WERI-Rb-1 (cell line): ENCODE data around the gene OR13C8.
"Not testable (repeated sequence)": the region's sequence is repeated elsewhere in the genome, so short reads cannot be mapped to it uniquely, and the experiment has no call there.

Experiments used
- DNase-seq: peaks from one replicate; pipeline ENCODE4 v3.0.0-alpha.2; 2020
- H3K27ac ChIP-seq: fragments of 250-450 bp; sonication (Bioruptor Pico); 2 replicates; pipeline ENCODE4 v1.5.1; 2020; ENCODE audit warnings: mild to moderate bottlenecking, moderate library complexity
- H3K27me3 ChIP-seq: fragments of 250-450 bp; sonication (Bioruptor Pico); 2 replicates; pipeline ENCODE4 v1.5.1; 2021; ENCODE audit warnings: mild to moderate bottlenecking, low read depth, moderate library complexity; ENCODE audit not compliant: insufficient read depth, severe bottlenecking
- H3K36me3 ChIP-seq: fragments of 250-450 bp; sonication (Bioruptor Pico); 2 replicates; pipeline ENCODE4 v1.5.1; 2020; ENCODE audit warnings: mild to moderate bottlenecking, moderate library complexity
- H3K4me3 ChIP-seq: 2 replicates; pipeline ENCODE4 v1.5.1; 2011; ENCODE audit warnings: low read depth, mild to moderate bottlenecking, control low read depth, low read length
- H3K9me3 ChIP-seq: fragments of 250-450 bp; sonication (Bioruptor Pico); 2 replicates; pipeline ENCODE4 v1.5.1; 2021; ENCODE audit warnings: mild to moderate bottlenecking, moderate library complexity; ENCODE audit not compliant: severe bottlenecking
- TF ChIP-seq, protein P1 (sequence below): IDR thresholded peaks from 2 replicates; pipeline ENCODE4 v1.5.1; 2011; ENCODE audit warnings: low read depth, mild to moderate bottlenecking, control low read depth, inconsistent platforms, low read length

Gene OR13C8, protein sequence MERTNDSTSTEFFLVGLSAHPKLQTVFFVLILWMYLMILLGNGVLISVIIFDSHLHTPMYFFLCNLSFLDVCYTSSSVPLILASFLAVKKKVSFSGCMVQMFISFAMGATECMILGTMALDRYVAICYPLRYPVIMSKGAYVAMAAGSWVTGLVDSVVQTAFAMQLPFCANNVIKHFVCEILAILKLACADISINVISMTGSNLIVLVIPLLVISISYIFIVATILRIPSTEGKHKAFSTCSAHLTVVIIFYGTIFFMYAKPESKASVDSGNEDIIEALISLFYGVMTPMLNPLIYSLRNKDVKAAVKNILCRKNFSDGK

DNA sequence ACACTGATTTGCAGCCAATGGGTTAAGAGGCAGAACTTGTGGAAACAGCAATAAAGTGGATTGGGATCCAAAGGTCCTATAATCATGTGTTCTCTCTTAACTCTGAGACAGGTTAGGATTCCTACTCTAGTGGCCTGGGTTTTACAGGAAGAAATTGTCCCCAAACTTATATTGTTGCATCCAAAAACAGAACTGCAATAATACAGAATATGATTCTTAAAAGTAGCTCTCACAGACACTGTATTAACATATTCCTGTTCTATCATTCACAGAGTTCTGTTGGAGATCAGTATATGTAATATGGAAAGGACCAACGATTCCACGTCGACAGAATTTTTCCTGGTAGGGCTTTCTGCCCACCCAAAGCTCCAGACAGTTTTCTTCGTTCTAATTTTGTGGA lies at the start of gene OR13C8:
TSS of gene OR13C8 (plus strand) at position 301 of the 400 bp plus-strand sequence. CDS start at position 301, 0 bp downstream.
- H3K27ac ChIP-seq, result no peak within 1 kb of the TSS
- no peaks in the 10 kb centered on the region for H3K9me3 ChIP-seq
- no peak within 1 kb of the TSS for H3K4me3 ChIP-seq
- no peak for DNase-seq
- no peaks in the 10 kb centered on the region for H3K36me3 ChIP-seq
- H3K27me3 ChIP-seq, result no peaks in the 10 kb centered on the region
- TF ChIP-seq, protein P1, sequence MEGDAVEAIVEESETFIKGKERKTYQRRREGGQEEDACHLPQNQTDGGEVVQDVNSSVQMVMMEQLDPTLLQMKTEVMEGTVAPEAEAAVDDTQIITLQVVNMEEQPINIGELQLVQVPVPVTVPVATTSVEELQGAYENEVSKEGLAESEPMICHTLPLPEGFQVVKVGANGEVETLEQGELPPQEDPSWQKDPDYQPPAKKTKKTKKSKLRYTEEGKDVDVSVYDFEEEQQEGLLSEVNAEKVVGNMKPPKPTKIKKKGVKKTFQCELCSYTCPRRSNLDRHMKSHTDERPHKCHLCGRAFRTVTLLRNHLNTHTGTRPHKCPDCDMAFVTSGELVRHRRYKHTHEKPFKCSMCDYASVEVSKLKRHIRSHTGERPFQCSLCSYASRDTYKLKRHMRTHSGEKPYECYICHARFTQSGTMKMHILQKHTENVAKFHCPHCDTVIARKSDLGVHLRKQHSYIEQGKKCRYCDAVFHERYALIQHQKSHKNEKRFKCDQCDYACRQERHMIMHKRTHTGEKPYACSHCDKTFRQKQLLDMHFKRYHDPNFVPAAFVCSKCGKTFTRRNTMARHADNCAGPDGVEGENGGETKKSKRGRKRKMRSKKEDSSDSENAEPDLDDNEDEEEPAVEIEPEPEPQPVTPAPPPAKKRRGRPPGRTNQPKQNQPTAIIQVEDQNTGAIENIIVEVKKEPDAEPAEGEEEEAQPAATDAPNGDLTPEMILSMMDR, result no peak

DNA sequence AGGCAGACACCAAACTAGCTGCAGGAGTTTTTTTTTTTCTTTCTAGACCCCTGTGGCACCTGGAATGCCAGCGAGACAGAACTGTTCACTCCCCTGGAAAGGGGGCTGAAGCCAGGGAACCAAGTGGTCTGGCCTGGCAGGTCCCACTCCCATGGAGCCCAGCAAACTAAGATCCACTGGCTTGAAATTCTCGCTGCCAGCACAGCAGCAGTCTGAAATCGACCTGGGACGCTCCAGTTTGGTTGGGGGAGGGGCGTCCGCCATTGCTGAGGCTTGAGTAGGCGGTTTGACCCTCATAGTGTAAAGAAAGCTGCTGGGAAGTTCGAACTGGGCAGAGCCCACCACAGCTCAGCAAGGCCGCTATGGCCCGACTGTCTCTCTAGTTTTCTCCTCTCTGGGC lies 48.7 kb upstream of the OR13C8 start:
- not testable (repeated sequence) for H3K4me3 ChIP-seq, DNase-seq, H3K27ac ChIP-seq, H3K36me3 ChIP-seq, H3K9me3 ChIP-seq, H3K27me3 ChIP-seq

GRCh38 chr9:104527109-104527508 lies 41.9 kb upstream of the OR13C8 start, which contains the start of gene OR13C4:
OR13C4 (minus strand) TSS chr9:104527209; CDS start chr9:104527209, 0 bp downstream.
- Histone ChIP-seq H3K27ac (no peak within 1 kb of the TSS), H3K36me3 (no peaks in the 10 kb centered on the region), H3K9me3 (no peaks in the 10 kb centered on the region), H3K4me3 (no peak within 1 kb of the TSS), H3K27me3 (no peaks in the 10 kb centered on the region)
- no peak for DNase-seq
- TF ChIP-seq, protein P1, result no peak

- no peaks in the 10 kb centered on the region for H3K9me3 ChIP-seq
- DNase-seq, result no peak
- no peak within 1 kb of the TSS for H3K4me3 ChIP-seq
- H3K36me3 ChIP-seq, result no peaks in the 10 kb centered on the region
- TF ChIP-seq, protein P1, result no peak
- no peak within 1 kb of the TSS for H3K27ac ChIP-seq
- no peaks in the 10 kb centered on the region for H3K27me3 ChIP-seq
Observed at GRCh38 chr9:104536756-104537155, 32.2 kb upstream of the OR13C8 start, which contains the start of gene OR13C3. OR13C3 (minus strand) TSS chr9:104536856; CDS start chr9:104536723, 133 bp downstream.

- TF ChIP-seq, protein P1, result no peak
- Histone ChIP-seq H3K36me3 (no peaks in the 10 kb centered on the region), H3K27ac (no peak overlapping the region), H3K27me3 (no peaks in the 10 kb centered on the region), H3K9me3 (no peaks in the 10 kb centered on the region), H3K4me3 (no peak overlapping the region)
- no peak for DNase-seq
Observed at GRCh38 chr9:104539275-104539674, 29.7 kb upstream of the OR13C8 start.

- no peak overlapping the region for H3K27ac ChIP-seq
- DNase-seq, result no peak
- TF ChIP-seq, protein P1, result no peak
Observed at GRCh38 chr9:104544644-104545043, 24.3 kb upstream of the OR13C8 start.

More at GRCh38 chr9:104544644-104545043, 24.3 kb upstream of the OR13C8 start:
- no peak overlapping the region for H3K4me3 ChIP-seq
- no peaks in the 10 kb centered on the region for H3K9me3 ChIP-seq
- no peaks in the 10 kb centered on the region for H3K36me3 ChIP-seq
- no peaks in the 10 kb centered on the region for H3K27me3 ChIP-seq
